ENCODE results near the gene PAK2. TPM values are rescaled to one million over a fixed set of nuclear protein-coding genes. Genes with fewer than 3 reads are reported as not detected.

The PAK2 gene
- total RNA-seq, 1 experiment from 2014 or later: 102 TPM

- TF ChIP-seq, protein P1, sequence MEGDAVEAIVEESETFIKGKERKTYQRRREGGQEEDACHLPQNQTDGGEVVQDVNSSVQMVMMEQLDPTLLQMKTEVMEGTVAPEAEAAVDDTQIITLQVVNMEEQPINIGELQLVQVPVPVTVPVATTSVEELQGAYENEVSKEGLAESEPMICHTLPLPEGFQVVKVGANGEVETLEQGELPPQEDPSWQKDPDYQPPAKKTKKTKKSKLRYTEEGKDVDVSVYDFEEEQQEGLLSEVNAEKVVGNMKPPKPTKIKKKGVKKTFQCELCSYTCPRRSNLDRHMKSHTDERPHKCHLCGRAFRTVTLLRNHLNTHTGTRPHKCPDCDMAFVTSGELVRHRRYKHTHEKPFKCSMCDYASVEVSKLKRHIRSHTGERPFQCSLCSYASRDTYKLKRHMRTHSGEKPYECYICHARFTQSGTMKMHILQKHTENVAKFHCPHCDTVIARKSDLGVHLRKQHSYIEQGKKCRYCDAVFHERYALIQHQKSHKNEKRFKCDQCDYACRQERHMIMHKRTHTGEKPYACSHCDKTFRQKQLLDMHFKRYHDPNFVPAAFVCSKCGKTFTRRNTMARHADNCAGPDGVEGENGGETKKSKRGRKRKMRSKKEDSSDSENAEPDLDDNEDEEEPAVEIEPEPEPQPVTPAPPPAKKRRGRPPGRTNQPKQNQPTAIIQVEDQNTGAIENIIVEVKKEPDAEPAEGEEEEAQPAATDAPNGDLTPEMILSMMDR (conservative IDR thresholded peaks at IDR 0.05; ENCODE audit: low read depth, low read length): no peak
- no peak for TF ChIP-seq EZH2 (IDR thresholded peaks at IDR 0.05; ENCODE audit: borderline replicate concordance, low read depth, low read length, poor library complexity, severe bottlenecking)
- DNase-seq (ENCODE audit: low spot score): no peak
- ChIA-PET POLR2A (ENCODE audit: low non-redundant PET) (no interaction called here), CTCF (no interaction called here)
- Histone ChIP-seq H3K36me3 (ENCODE audit: insufficient read depth, low read length, poor library complexity, severe bottlenecking) (peaks cover 10% of the 10 kb centered on the region), H3K27ac (ENCODE audit: low read depth, low read length, poor library complexity, severe bottlenecking) (no peak overlapping the region), H3K4me1 (ENCODE audit: insufficient read depth, low read length, poor library complexity, severe bottlenecking) (no peaks in the 10 kb centered on the region), H3K4me3 (ENCODE audit: low read depth, low read length, poor library complexity, severe bottlenecking) (no peak overlapping the region), H3K9me3 (ENCODE audit: low read depth, low read length, poor library complexity, severe bottlenecking) (peaks cover 15% of the 10 kb centered on the region), H3K27me3 (replicated peaks; ENCODE audit: insufficient read depth, low read depth, low read length, poor library complexity) (no peaks in the 10 kb centered on the region)
- BruUV-seq (replicated peaks): no TSS peak
- intact Hi-C loops (cut with micrococcal nuclease; ENCODE audit: unreplicated experiment): no loop called here
Measured at GRCh38 chr3:196754091-196754981, 14.7 kb downstream of the PAK2 start.

DNA sequence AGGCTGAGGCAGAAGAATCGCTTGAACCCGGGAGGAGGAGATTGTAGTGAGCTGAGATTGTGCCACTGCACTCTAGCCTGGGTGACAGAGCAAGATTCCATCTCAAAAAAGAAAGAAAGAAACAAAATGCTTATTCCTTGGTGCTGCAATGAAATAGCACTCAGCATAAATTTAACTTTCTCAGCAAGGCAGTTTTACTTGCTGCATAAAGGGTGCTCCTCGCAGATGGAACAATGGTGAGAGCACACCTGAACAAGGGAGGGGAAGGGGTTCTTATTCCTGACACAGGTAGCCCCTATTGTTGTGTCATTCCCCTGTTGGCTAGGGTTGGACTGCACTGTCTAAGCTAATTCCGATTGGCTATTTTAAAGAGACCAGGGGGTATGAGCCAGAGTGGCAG is 17.1 kb downstream of the PAK2 start:
- no peak for DNase-seq (ENCODE audit: low spot score)
- Histone ChIP-seq H3K4me1 (ENCODE audit: insufficient read depth, low read length, poor library complexity, severe bottlenecking) (no peaks in the 10 kb centered on the region), H3K27me3 (replicated peaks; ENCODE audit: insufficient read depth, low read depth, low read length, poor library complexity) (no peaks in the 10 kb centered on the region), H3K27ac (ENCODE audit: low read depth, low read length, poor library complexity, severe bottlenecking) (no peak overlapping the region), H3K36me3 (ENCODE audit: insufficient read depth, low read length, poor library complexity, severe bottlenecking) (peaks cover 7% of the 10 kb centered on the region), H3K9me3 (ENCODE audit: low read depth, low read length, poor library complexity, severe bottlenecking) (peaks cover 15% of the 10 kb centered on the region), H3K4me3 (ENCODE audit: low read depth, low read length, poor library complexity, severe bottlenecking) (no peak overlapping the region)
- TF ChIP-seq EZH2 (IDR thresholded peaks at IDR 0.05; ENCODE audit: borderline replicate concordance, low read depth, low read length, poor library complexity, severe bottlenecking): no peak
- TF ChIP-seq, protein P1 (conservative IDR thresholded peaks at IDR 0.05; ENCODE audit: low read depth, low read length): no peak
- ChIA-PET CTCF (no interaction called here), POLR2A (ENCODE audit: low non-redundant PET) (no interaction called here)
- intact Hi-C loops (cut with micrococcal nuclease; ENCODE audit: unreplicated experiment): no loop called here
- no TSS peak for BruUV-seq (replicated peaks)

- Histone ChIP-seq H3K27me3 (replicated peaks; ENCODE audit: insufficient read depth, low read depth, low read length, poor library complexity) (no peaks in the 10 kb centered on the region), H3K4me1 (ENCODE audit: insufficient read depth, low read length, poor library complexity, severe bottlenecking) (no peaks in the 10 kb centered on the region), H3K9me3 (ENCODE audit: low read depth, low read length, poor library complexity, severe bottlenecking) (peaks cover 15% of the 10 kb centered on the region), H3K36me3 (ENCODE audit: insufficient read depth, low read length, poor library complexity, severe bottlenecking) (peaks cover 7% of the 10 kb centered on the region), H3K27ac (ENCODE audit: low read depth, low read length, poor library complexity, severe bottlenecking) (no peak overlapping the region), H3K4me3 (ENCODE audit: low read depth, low read length, poor library complexity, severe bottlenecking) (no peak overlapping the region)
- DNase-seq (ENCODE audit: low spot score): no peak
- BruUV-seq (replicated peaks): TSS peak; percentile 6
- TF ChIP-seq EZH2 (IDR thresholded peaks at IDR 0.05; ENCODE audit: borderline replicate concordance, low read depth, low read length, poor library complexity, severe bottlenecking): no peak
- TF ChIP-seq, protein P1 (conservative IDR thresholded peaks at IDR 0.05; ENCODE audit: low read depth, low read length): no peak
- POLR2A ChIA-PET (ENCODE audit: low non-redundant PET): interaction anchor here (0.7 kb wide), 1 partner anchor 43 kb away, joined by 3 read pairs; no protein-coding TSS in a partner anchor
- intact Hi-C loops (cut with micrococcal nuclease; ENCODE audit: unreplicated experiment): no loop called here
- CTCF ChIA-PET: no interaction called here
Measured at GRCh38 chr3:196757876-196758739, 18.5 kb downstream of the PAK2 start.
